Thoracic aorta (tissue), 2 donors: ENCODE results near the gene DYNC1LI1. TPM values are rescaled to one million over a fixed set of nuclear protein-coding genes. Genes with fewer than 3 reads are reported as not detected.

ENCODE experiments used
- ATAC-seq: fragments of 150-250 bp; one replicate; pipeline ENCODE4 v1.8.0; 2017; ENCODE audit warnings: low read depth; ENCODE audit not compliant: insufficient number of reproducible peaks, low FRiP score
- DNase-seq: peaks from one replicate; pipeline ENCODE4 v3.0.0-alpha.2; 2020; ENCODE audit warnings: low spot score
- H3K27ac ChIP-seq, 2 donors: fragments of 200-600 bp; sonication (generic); 1 replicate in 1 of 2; 2 replicates in 1 of 2; pipeline ENCODE4 v1.5.1; 2016; ENCODE audit warnings: mild to moderate bottlenecking in 2 of 2, moderate library complexity in 2 of 2
- H3K27me3 ChIP-seq: fragments of 200-600 bp; sonication (generic); replicated peaks from 2 replicates; pipeline ENCODE4 v1.6.0; 2016; ENCODE audit warnings: mild to moderate bottlenecking; ENCODE audit not compliant: insufficient read depth
- H3K36me3 ChIP-seq: fragments of 200-600 bp; sonication (generic); one replicate; pipeline ENCODE4 v1.5.1; 2016
- H3K4me1 ChIP-seq, 2 donors: fragments of 200-600 bp; sonication (generic); 1 replicate in 1 of 2; 2 replicates in 1 of 2; pipeline versions ENCODE4 v1.5.1 to v1.6.0; 2016; ENCODE audit warnings: low read depth in 2 of 2, mild to moderate bottlenecking in 1 of 2; ENCODE audit not compliant: control insufficient read depth in 1 of 2
- H3K4me3 ChIP-seq: fragments of 200-600 bp; sonication (generic); 2 replicates; pipeline ENCODE4 v1.5.1; 2016; ENCODE audit warnings: mild to moderate bottlenecking
- H3K9me3 ChIP-seq: fragments of 200-600 bp; sonication (generic); 2 replicates; pipeline ENCODE4 v1.5.1; 2016
- CTCF ChIP-seq: fragments of 200-600 bp; sonication (generic); IDR thresholded peaks from one replicate; pipeline ENCODE4 v1.5.1; 2019; ENCODE audit warnings: antibody characterized with exemption
- total RNA-seq, 2 donors: library from RNA; depleted of rRNA; stranded (reverse); fragments of >200 nt; gene quantifications; one replicate each; pipeline versions ENCODE4 v1.1.0 to v1.2.3, GENCODE V29; 2016

Gene DYNC1LI1
- total RNA-seq, 2 donors from 2014 or later = 28.3 to 44.4 TPM

- DNase-seq (no peak), ATAC-seq (no peak)
- H3K27ac ChIP-seq = peak overlapping the region; percentile 55 to 62
Measured at GRCh38 chr3:32595323-32595722, 24.7 kb upstream of the DYNC1LI1 start.

GRCh38 chr3:32593903-32594525 is 23.4 kb upstream of the DYNC1LI1 start:
- Histone ChIP-seq H3K27me3 (no peaks in the 10 kb centered on the region), H3K27ac (peak overlapping the region; percentile 55 to 62), H3K4me1 (peaks cover 15 to 53% of the 10 kb centered on the region in 2 donors), H3K4me3 (no peak overlapping the region), H3K9me3 (no peaks in the 10 kb centered on the region), H3K36me3 (no peaks in the 10 kb centered on the region)
- TF ChIP-seq CTCF = no peak
- DNase-seq = no peak
- peak; percentile 37 for ATAC-seq

More at GRCh38 chr3:32595323-32595722, 24.7 kb upstream of the DYNC1LI1 start:
- no peaks in the 10 kb centered on the region for H3K9me3 ChIP-seq
- no peak for TF ChIP-seq CTCF
- H3K4me3 ChIP-seq = no peak overlapping the region
- H3K36me3 ChIP-seq = no peaks in the 10 kb centered on the region
- peaks cover 15 to 53% of the 10 kb centered on the region in 2 donors for H3K4me1 ChIP-seq
- no peaks in the 10 kb centered on the region for H3K27me3 ChIP-seq

DNA sequence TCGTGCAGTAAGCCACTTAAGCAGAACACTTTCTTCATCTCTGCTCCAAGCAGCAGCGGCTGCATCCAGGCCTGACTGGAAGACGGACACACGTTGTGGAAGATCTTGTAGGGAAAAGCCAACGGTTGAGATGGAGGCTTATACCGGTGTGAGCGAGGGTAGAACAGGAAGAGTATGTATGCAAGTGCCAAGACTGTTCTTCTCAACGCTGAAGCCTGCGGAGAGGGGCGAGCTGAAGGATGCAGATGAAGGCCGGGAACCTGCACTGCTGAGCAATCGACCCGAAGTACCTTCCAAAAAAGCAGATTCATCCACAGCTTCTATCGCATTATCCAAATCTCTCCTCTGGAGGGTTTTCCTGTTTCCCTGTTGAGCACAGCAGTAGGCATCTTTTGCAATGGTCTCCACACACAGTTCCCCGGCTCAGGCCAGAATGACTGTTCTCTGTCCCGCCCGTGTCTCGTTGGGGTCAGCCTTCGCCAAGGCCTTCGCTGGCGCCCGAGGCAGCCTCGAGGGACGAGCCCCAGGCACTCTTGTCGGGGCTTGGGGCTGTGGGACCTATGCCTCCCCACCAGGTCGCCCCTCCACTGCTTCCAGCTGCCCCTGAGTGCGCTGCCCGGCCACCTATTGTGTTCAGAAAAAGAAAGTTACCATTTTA is 22.2 kb upstream of the DYNC1LI1 start:
- Histone ChIP-seq H3K4me1 (peaks cover 15 to 53% of the 10 kb centered on the region in 2 donors), H3K9me3 (no peaks in the 10 kb centered on the region), H3K27ac (no peak overlapping the region), H3K27me3 (no peaks in the 10 kb centered on the region), H3K36me3 (no peaks in the 10 kb centered on the region), H3K4me3 (no peak overlapping the region)
- no peak for TF ChIP-seq CTCF
- DNase-seq = no peak
- no peak for ATAC-seq

DNA sequence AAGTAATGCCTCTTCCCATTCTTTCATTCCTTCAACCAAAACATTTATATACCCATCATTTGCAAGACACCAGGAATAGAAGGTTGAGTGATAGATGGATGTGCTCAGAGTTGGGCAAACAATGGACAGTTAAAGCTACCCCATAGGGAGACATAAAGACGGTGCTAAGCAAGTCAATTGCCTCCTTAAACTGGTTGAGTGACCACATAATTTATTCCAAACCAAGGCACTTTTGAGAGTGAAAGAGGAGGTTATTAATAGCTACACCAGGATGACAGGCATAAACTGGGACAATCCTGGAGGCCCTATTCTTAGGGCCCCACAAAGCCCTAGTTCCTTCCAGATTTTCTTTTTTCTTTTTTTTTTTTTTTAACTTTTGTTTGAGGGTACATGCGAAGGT is 21.4 kb upstream of the DYNC1LI1 start:
- Histone ChIP-seq H3K27me3 (no peaks in the 10 kb centered on the region), H3K4me1 (peaks cover 9 to 45% of the 10 kb centered on the region in 2 donors), H3K36me3 (no peaks in the 10 kb centered on the region), H3K27ac (no peak overlapping the region), H3K9me3 (no peaks in the 10 kb centered on the region), H3K4me3 (no peak overlapping the region)
- no peak for TF ChIP-seq CTCF
- DNase-seq (no peak), ATAC-seq (no peak)

- DNase-seq = no peak
- no peak overlapping the region for H3K27ac ChIP-seq
- H3K4me3 ChIP-seq = no peak overlapping the region
- no peaks in the 10 kb centered on the region for H3K36me3 ChIP-seq
- no peaks in the 10 kb centered on the region for H3K9me3 ChIP-seq
- no peak for ATAC-seq
- peaks cover 9 to 36% of the 10 kb centered on the region in 2 donors for H3K4me1 ChIP-seq
- no peak for TF ChIP-seq CTCF
- H3K27me3 ChIP-seq = no peaks in the 10 kb centered on the region
Measured at GRCh38 chr3:32591186-32591585, 20.5 kb upstream of the DYNC1LI1 start.
